ENCODE measurements around the gene ROBO1.
"Not testable (repeated sequence)": the region's sequence is repeated elsewhere in the genome, so short reads cannot be mapped to it uniquely, and the experiment has no call there.

Gene ROBO1

GRCh38 chr3:78762121-78762520 lies 1005.7 kb downstream of the ROBO1 start:
- DNase-seq = no peak

- DNase-seq = no peak
Measured at GRCh38 chr3:78761126-78761525, 1006.7 kb downstream of the ROBO1 start.

GRCh38 chr3:78757731-78758130 lies 1010.1 kb downstream of the ROBO1 start:
- no peak for DNase-seq

- no peak for DNase-seq
Measured at GRCh38 chr3:78754066-78754743, 1013.6 kb downstream of the ROBO1 start.

GRCh38 chr3:78751266-78751665 lies 1016.5 kb downstream of the ROBO1 start:
- no peak for DNase-seq

- not testable (repeated sequence) for DNase-seq
Measured at GRCh38 chr3:78750291-78750690, 1017.5 kb downstream of the ROBO1 start.

- DNase-seq = no peak
Measured at GRCh38 chr3:78749056-78749455, 1018.7 kb downstream of the ROBO1 start.

- no peak for DNase-seq
Measured at GRCh38 chr3:78745847-78746246, 1022.0 kb downstream of the ROBO1 start.

GRCh38 chr3:78742491-78742890 lies 1025.3 kb downstream of the ROBO1 start:
- DNase-seq = no peak

- DNase-seq = no peak
Measured at GRCh38 chr3:78742041-78742440, 1025.8 kb downstream of the ROBO1 start.

- no peak for DNase-seq
Measured at GRCh38 chr3:78741066-78741645, 1026.6 kb downstream of the ROBO1 start.

GRCh38 chr3:78738833-78739232 lies 1029.0 kb downstream of the ROBO1 start:
- DNase-seq = no peak

GRCh38 chr3:78737988-78738387 lies 1029.8 kb downstream of the ROBO1 start:
- no peak for DNase-seq

GRCh38 chr3:78736863-78737262 lies 1030.9 kb downstream of the ROBO1 start:
- DNase-seq = no peak

- DNase-seq = no peak
Measured at GRCh38 chr3:78734048-78734637, 1033.7 kb downstream of the ROBO1 start.

GRCh38 chr3:78732893-78733292 lies 1034.9 kb downstream of the ROBO1 start:
- DNase-seq = no peak

GRCh38 chr3:78732471-78732870 lies 1035.3 kb downstream of the ROBO1 start:
- no peak for DNase-seq

GRCh38 chr3:78729946-78730345 lies 1037.9 kb downstream of the ROBO1 start:
- no peak for DNase-seq

GRCh38 chr3:78728406-78729145 lies 1039.2 kb downstream of the ROBO1 start:
- DNase-seq = no peak

- no peak for DNase-seq
Measured at GRCh38 chr3:78726545-78726944, 1041.3 kb downstream of the ROBO1 start.

GRCh38 chr3:78725703-78726246 lies 1042.0 kb downstream of the ROBO1 start:
- DNase-seq = no peak

GRCh38 chr3:78724859-78725258 lies 1042.9 kb downstream of the ROBO1 start:
- no peak for DNase-seq

- DNase-seq = not testable (repeated sequence)
Measured at GRCh38 chr3:78724364-78724763, 1043.4 kb downstream of the ROBO1 start.
